SK-N-SH (cell line): ENCODE data around the gene PTPRS. TPM values are rescaled to one million over a fixed set of nuclear protein-coding genes. Genes with fewer than 3 reads are reported as not detected.

Source experiments
- CTCF ChIA-PET: fragments of 300-600, 350-600 bp; formaldehyde crosslinking; extraction: SDS; loops from one replicate; lab custom pipeline; 2021; lab: Yijun Ruan, JAX
- POLR2A ChIA-PET: fragments of 350-600 bp; sonication (Branson Sonifier 250); formaldehyde crosslinking; extraction: SDS; loops from one replicate; lab custom pipeline; 2020; ENCODE audit warnings: antibody characterized with exemption, inconsistent platforms; lab: Yijun Ruan, JAX
- DNase-seq: peaks from one replicate; pipeline ENCODE4 v3.0.0; 2012
- H2AFZ ChIP-seq: fragments of 200-600 bp; sonication (generic); 2 replicates; pipeline ENCODE4 v1.8.1; 2016; ENCODE audit warnings: antibody characterized with exemption, mild to moderate bottlenecking, low read depth
- H3F3A ChIP-seq: fragments of 200-600 bp; sonication (generic); replicated peaks from 2 replicates; pipeline ENCODE3; 2016; ENCODE audit warnings: antibody characterized with exemption, mild to moderate bottlenecking; ENCODE audit not compliant: insufficient read depth
- H3K27ac ChIP-seq, 2 experiments: fragments of 200-500 bp in 1 of 2; fragments of 200-600 bp in 1 of 2; sonication (Bioruptor generic) in 1 of 2; sonication (generic), shearing (Covaris generic) in 1 of 2; 2 replicates each; pipeline versions ENCODE4 v1.5.1 to v1.6.1; 2014 to 2016; ENCODE audit warnings: low read depth in 2 of 2, inconsistent platforms in 1 of 2, low read length in 1 of 2, mild to moderate bottlenecking in 1 of 2, mixed read lengths in 1 of 2
- H3K27me3 ChIP-seq: fragments of 200-600 bp; sonication (generic), shearing (Covaris generic); 2 replicates; pipeline ENCODE4 v1.6.1; 2016; ENCODE audit warnings: mixed run types; ENCODE audit not compliant: insufficient read depth
- H3K36me3 ChIP-seq, 2 experiments: fragments of 200-500 bp in 1 of 2; fragments of 200-600 bp in 1 of 2; sonication (Bioruptor generic) in 1 of 2; sonication (generic) in 1 of 2; replicated peaks in 1 of 2; 2 replicates each; pipeline versions ENCODE3 to v1.5.1; 2014 to 2016; ENCODE audit warnings: low read length in 1 of 2, mild to moderate bottlenecking in 1 of 2; ENCODE audit not compliant: insufficient read depth in 2 of 2, control insufficient read depth in 1 of 2
- H3K4me1 ChIP-seq, 2 experiments: fragments of 200-500 bp in 1 of 2; fragments of 200-600 bp in 1 of 2; sonication (Bioruptor generic) in 1 of 2; sonication (generic), shearing (Covaris generic) in 1 of 2; 2 replicates each; pipeline versions ENCODE4 v1.5.1 to v1.6.1; 2014 to 2016; ENCODE audit warnings: low read depth in 1 of 2, low read length in 1 of 2, mixed run types in 1 of 2; ENCODE audit not compliant: insufficient read depth in 2 of 2, control insufficient read depth in 1 of 2
- H3K4me2 ChIP-seq: fragments of 200-600 bp; sonication (generic), shearing (Covaris generic); 2 replicates; pipeline ENCODE4 v1.6.1; 2017; ENCODE audit warnings: mixed run types
- H3K4me3 ChIP-seq, 2 experiments: fragments of 200-500 bp in 1 of 2; fragments of 200-600 bp in 1 of 2; sonication (Bioruptor generic) in 1 of 2; sonication (generic), shearing (Covaris generic) in 1 of 2; 2 replicates each; pipeline versions ENCODE4 v1.5.1 to v1.8.1; 2014 to 2016; ENCODE audit warnings: low read depth in 2 of 2, inconsistent platforms in 1 of 2, low read length in 1 of 2, mild to moderate bottlenecking in 1 of 2, mixed read lengths in 1 of 2, moderate library complexity in 1 of 2
- H3K79me2 ChIP-seq: fragments of 200-600 bp; sonication (generic); 2 replicates; pipeline ENCODE4 v1.8.1; 2017; ENCODE audit warnings: mild to moderate bottlenecking; ENCODE audit not compliant: insufficient read depth
- H3K9ac ChIP-seq: fragments of 200-600 bp; sonication (generic); 2 replicates; pipeline ENCODE4 v1.6.1; 2017; ENCODE audit warnings: mixed run types
- H3K9me2 ChIP-seq: fragments of 200-600 bp; sonication (generic); 2 replicates; pipeline ENCODE4 v1.6.1; 2017; ENCODE audit warnings: mixed run types
- H3K9me3 ChIP-seq: fragments of 200-600 bp; sonication (generic); 2 replicates; pipeline ENCODE4 v1.6.1; 2017; ENCODE audit warnings: mixed run types, mild to moderate bottlenecking, moderate library complexity
- H4K20me1 ChIP-seq: fragments of 200-600 bp; sonication (generic); 2 replicates; pipeline ENCODE4 v1.6.1; 2017; ENCODE audit warnings: mild to moderate bottlenecking, mixed run types; ENCODE audit not compliant: insufficient read depth
- FOSL2 ChIP-seq: IDR thresholded peaks from 2 replicates; pipeline ENCODE4 v1.4.0; 2012; ENCODE audit warnings: low read depth, mild to moderate bottlenecking, moderate library complexity, borderline replicate concordance
- FOXJ3 ChIP-seq: sonication (generic); formaldehyde crosslinking; IDR thresholded peaks from 2 replicates; pipeline ENCODE4 v1.5.1; 2020; ENCODE audit warnings: mild to moderate bottlenecking, missing genetic modification reagents
- GATA2 ChIP-seq: sonication (generic); formaldehyde crosslinking; IDR thresholded peaks from 2 replicates; pipeline ENCODE4 v1.5.0; 2020; ENCODE audit warnings: mild to moderate bottlenecking, missing genetic modification reagents
- IRF3 ChIP-seq: fragments of 150-350 bp; IDR thresholded peaks from 2 replicates; pipeline ENCODE4 v1.6.1; 2016; ENCODE audit warnings: mild to moderate bottlenecking, low read depth, low read length
- JUND ChIP-seq: IDR thresholded peaks from 2 replicates; pipeline ENCODE4 v1.4.0; 2012
- MEF2A ChIP-seq: IDR thresholded peaks from 2 replicates; pipeline ENCODE4 v1.4.0; 2012; ENCODE audit warnings: low read depth, borderline replicate concordance
- NFIC ChIP-seq: IDR thresholded peaks from 2 replicates; pipeline ENCODE4 v1.4.0; 2012; ENCODE audit warnings: borderline replicate concordance
- RAD21 ChIP-seq: IDR thresholded peaks from 2 replicates; pipeline ENCODE4 v1.6.1; 2012; ENCODE audit warnings: mild to moderate bottlenecking, low read length
- RCOR1 ChIP-seq: fragments of 150-350 bp; IDR thresholded peaks from 2 replicates; pipeline ENCODE4 v1.6.1; 2017; ENCODE audit warnings: antibody characterized with exemption, low read length
- SIN3A ChIP-seq: IDR thresholded peaks from 2 replicates; pipeline ENCODE4 v1.6.1; 2012; ENCODE audit warnings: low read depth, mild to moderate bottlenecking, low read length, moderate library complexity, borderline replicate concordance
- TCF12 ChIP-seq: IDR thresholded peaks from 2 replicates; pipeline ENCODE4 v1.4.0; 2012
- ZBTB33 ChIP-seq: IDR thresholded peaks from 2 replicates; pipeline ENCODE4 v1.4.0; 2012; ENCODE audit warnings: low read depth, borderline replicate concordance
- WGBS: methylation state at CpG from one replicate; pipeline ENCODE4 v1.1.6; 2017; ENCODE audit warnings: low lambda C conversion rate; 5-methylcytosine and 5-hydroxymethylcytosine counted together
- polyA plus RNA-seq, 3 experiments: library from polyadenylated mRNA; depleted of rRNA; stranded (reverse); fragments of >200 nt; gene quantifications; 2 replicates each; pipeline ENCODE4 v1.2.3, GENCODE V29; 2012
- TF ChIP-seq, protein P1 (sequence below): fragments of 200-600 bp; sonication (generic); IDR thresholded peaks from 2 replicates; pipeline ENCODE4 v1.6.1; 2017; ENCODE audit warnings: antibody characterized with exemption, mild to moderate bottlenecking, moderate library complexity

The PTPRS gene
- polyA plus RNA-seq, 1 of the 3 experiments (the other 2 are of a cell fraction): 91.0 TPM

DNA sequence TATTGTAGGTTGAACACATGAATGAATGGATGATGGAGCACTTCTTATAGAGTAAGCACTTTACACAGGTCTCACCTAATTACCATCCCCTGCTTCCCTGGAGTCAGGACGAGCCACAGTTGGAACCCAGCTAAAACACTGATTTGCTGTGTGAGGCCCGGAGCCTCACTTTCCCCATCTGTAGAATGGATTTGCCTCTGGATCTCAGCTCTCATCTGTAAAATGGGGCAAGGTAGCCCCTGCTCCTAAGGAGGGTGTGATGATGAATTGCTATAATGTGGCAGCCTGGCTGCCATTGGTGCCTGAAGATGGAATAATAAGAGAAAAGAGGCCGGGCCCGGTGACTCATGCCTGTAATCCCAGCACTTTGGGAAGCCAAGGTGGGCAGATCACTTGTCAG, 1.4 kb upstream of the PTPRS start:
- Histone ChIP-seq H3K27ac (no peak overlapping the region), H3K9me2 (no peaks in the 10 kb centered on the region), H3K79me2 (peaks cover 8% of the 10 kb centered on the region; the same call in 1 of the 2 replicates), H3K36me3 (no peaks in the 10 kb centered on the region), H3K4me3 (no peak overlapping the region), H3K9ac (no peak overlapping the region)
- CTCF ChIA-PET: interaction anchor here (1.4 to 2.1 kb wide), 2 partner anchors 9 to 290 kb away, joined by 4 to 5 read pairs; no protein-coding TSS in a partner anchor
- WGBS: 74% methylated on average over 4 of the region's 4 CpGs
- TF ChIP-seq NFIC: no peak
- TF ChIP-seq RCOR1: no peak
- no peak for TF ChIP-seq FOSL2
- TF ChIP-seq, protein P1, sequence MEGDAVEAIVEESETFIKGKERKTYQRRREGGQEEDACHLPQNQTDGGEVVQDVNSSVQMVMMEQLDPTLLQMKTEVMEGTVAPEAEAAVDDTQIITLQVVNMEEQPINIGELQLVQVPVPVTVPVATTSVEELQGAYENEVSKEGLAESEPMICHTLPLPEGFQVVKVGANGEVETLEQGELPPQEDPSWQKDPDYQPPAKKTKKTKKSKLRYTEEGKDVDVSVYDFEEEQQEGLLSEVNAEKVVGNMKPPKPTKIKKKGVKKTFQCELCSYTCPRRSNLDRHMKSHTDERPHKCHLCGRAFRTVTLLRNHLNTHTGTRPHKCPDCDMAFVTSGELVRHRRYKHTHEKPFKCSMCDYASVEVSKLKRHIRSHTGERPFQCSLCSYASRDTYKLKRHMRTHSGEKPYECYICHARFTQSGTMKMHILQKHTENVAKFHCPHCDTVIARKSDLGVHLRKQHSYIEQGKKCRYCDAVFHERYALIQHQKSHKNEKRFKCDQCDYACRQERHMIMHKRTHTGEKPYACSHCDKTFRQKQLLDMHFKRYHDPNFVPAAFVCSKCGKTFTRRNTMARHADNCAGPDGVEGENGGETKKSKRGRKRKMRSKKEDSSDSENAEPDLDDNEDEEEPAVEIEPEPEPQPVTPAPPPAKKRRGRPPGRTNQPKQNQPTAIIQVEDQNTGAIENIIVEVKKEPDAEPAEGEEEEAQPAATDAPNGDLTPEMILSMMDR: no peak
- no peak for TF ChIP-seq RAD21
- TF ChIP-seq JUND: no peak
- no peak for TF ChIP-seq SIN3A
- no peak for TF ChIP-seq GATA2 (CRISPR knock-in tag)
- TF ChIP-seq, all 33 proteins: peak for 0
- Histone ChIP-seq H3K27me3 (no peaks in the 10 kb centered on the region), H4K20me1 (peaks cover 13% of the 10 kb centered on the region; the same call in 1 of the 2 replicates), H3K9me3 (no peaks in the 10 kb centered on the region; the same call in 1 of the 2 replicates), H2AFZ (no peak overlapping the region), H3K4me2 (no peak overlapping the region), H3K4me1 (peaks cover 8 to 13% of the 10 kb centered on the region in 2 experiments; a peak in 2 of 4 replicates), H3F3A (no peaks in the 10 kb centered on the region)
- no peak for DNase-seq
- POLR2A ChIA-PET: interaction anchor here (2.4 kb wide), 1 partner anchor 33 kb away, joined by 15 read pairs; no protein-coding TSS in a partner anchor

GRCh38 chr19:5341448-5341820, 822 bp upstream of the PTPRS start:
- POLR2A ChIA-PET: interaction anchor here (1.0 to 2.4 kb wide), 2 partner anchors 33 to 308 kb away, joined by 3 to 15 read pairs; no protein-coding TSS in a partner anchor
- Histone ChIP-seq H3K4me1 (peaks cover 8 to 11% of the 10 kb centered on the region in 2 experiments; a peak in 2 of 4 replicates), H3K36me3 (no peaks in the 10 kb centered on the region), H3K9ac (no peak overlapping the region), H3K4me2 (no peak overlapping the region), H3F3A (no peaks in the 10 kb centered on the region), H2AFZ (no peak overlapping the region), H3K79me2 (peaks cover 8% of the 10 kb centered on the region; the same call in 1 of the 2 replicates), H3K27me3 (no peaks in the 10 kb centered on the region), H4K20me1 (peaks cover 13% of the 10 kb centered on the region; the same call in 1 of the 2 replicates), H3K27ac (no peak overlapping the region), H3K4me3 (no peak overlapping the region), H3K9me2 (no peaks in the 10 kb centered on the region), H3K9me3 (no peaks in the 10 kb centered on the region)
- no peak for DNase-seq
- TF ChIP-seq ZBTB33 (no peak), NFIC (no peak), IRF3 (no peak), FOSL2 (no peak), TCF12 (no peak), FOXJ3 (no peak), JUND (no peak), MEF2A (no peak)
- TF ChIP-seq, protein P1: no peak
- CTCF ChIA-PET: interaction anchor here (1.0 to 2.1 kb wide), 3 partner anchors 10 to 289 kb away, joined by 3 to 5 read pairs (median 4); no protein-coding TSS in a partner anchor
- 87% methylated on average over 13 of the region's 13 CpGs for WGBS
